Stimulated activated CD4-positive, alpha-beta T cell treated with anti-CD3 and anti-CD28 coated beads, TNF-alpha, amount 100 ng/mL, for 1 hour (primary cell): ENCODE data around the gene C14orf93.

Experiments
- DNase-seq, 3 donors: peaks; one replicate each; pipeline ENCODE4 v3.0.0-alpha.2; 2020; ENCODE audit warnings: low read depth in 3 of 3, low spot score in 1 of 3

Gene C14orf93

DNA sequence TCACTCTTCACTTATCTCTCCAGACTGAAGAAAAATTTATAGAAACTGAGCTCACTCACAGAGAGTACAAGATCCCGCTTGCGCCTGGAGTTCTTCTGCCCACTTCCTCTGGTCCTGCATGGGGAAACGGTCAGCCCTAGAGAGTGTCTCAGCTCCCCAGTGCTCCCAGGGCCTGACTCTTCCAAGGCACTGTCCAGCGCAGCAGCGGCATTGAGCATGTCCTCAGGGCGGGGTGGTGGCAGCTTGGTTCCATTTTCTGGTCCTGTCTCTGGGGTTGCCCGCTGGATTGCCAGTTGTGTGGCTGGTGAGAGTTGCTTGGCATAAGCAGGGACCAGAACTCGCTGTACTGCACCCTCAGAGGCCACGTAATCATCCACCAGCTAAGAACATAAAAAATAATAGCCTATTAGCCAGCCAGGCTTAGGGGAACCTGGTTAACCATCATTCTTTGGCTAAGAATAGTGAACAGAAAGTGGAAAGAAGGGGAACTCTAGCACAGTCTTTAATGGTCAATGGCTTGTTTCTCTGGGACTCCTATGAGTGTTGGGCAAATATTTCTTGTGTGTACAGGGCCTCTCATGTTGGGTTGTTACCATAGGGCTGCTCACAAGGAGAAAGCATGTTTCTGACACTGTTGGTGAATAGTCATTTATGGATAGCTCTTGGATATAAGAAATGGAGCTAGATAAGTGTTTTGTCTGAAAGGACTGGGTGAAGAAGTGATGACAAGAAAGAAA, 13.9 kb downstream of the C14orf93 start:
- no peak for DNase-seq

DNA sequence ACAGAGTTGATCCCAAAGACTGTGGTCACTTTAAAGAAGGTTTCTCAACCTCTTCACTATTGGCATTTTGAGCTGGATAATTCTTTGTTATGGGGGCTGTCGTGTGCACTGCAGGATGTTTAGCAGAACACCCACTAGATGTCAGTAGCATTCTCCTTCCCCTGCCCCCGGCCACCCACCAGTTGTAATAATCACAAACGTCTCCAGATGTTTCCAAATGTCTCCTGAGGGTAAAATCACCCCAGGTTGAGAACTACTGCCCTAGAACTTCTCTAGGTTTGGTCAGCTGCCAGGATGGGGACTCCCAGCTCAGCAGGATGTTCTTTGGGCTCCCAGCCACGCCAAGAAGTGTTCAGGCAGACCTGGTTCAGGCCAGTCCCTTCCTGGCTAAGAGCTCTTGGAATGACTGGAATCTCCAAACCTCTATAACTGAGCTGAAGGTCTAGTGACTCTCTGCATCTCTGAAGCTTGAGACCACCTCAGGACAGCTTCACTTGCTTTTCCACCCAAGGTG, 15.1 kb downstream of the C14orf93 start:
- no peak for DNase-seq

DNA sequence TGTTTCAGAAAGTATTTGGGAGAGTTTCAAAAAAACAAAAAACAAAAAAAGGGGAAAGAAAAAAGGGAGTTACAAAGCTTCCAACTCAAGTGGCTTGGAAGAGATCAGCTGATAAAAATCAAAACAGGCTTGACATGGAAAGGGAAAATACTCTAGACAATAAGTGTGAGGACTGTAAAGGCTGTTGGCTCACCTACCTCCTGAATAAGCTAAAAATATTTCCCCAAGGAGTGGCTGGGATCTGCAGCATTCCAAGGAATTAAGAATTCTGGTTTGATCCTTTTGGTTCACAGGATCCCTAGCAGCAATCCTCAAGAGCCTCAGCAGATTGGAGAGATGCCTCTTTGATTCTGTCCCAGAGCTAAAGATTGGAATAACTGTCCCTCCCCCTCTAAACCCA, 16.4 kb downstream of the C14orf93 start:
- no peak for DNase-seq

DNA sequence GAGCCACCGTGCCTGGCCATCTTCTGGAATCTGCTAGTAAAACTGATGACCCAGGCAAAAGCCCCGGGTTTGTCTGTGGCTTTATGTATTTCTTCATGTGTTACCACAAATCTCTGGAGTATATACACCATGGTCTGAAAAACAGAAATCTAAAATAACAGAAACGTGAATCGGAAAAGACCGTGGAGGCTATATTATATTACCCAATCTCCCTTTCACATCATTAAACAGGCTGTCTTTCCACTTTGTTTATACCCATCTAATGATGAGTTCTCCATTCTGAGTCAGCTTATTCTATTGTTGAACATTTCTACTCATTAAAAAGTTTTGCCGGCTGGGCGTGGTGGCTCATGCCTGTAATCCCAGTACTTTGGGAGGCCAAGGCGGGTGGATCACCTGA, 18.1 kb downstream of the C14orf93 start:
- no peak for DNase-seq

DNA sequence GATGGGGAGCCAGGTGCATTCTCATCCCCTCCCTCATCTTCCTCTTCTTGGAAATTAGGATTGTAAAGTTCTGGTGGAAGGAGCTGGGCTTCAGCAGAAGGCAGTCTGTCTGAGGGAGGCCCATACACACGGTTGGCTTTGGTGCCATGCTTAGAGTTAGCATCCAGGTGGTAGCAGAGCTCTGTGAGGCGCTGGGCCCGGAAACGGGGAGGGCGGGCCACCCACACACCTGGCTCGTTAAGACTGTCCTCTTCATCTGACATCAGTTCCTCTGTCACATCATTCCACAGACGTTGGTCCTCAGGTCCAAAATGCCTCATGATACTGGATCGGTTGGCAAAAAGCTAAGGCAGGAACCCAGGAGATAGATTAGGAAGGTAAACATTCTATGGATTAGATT, 22.7 kb downstream of the C14orf93 start:
- no peak for DNase-seq

DNA sequence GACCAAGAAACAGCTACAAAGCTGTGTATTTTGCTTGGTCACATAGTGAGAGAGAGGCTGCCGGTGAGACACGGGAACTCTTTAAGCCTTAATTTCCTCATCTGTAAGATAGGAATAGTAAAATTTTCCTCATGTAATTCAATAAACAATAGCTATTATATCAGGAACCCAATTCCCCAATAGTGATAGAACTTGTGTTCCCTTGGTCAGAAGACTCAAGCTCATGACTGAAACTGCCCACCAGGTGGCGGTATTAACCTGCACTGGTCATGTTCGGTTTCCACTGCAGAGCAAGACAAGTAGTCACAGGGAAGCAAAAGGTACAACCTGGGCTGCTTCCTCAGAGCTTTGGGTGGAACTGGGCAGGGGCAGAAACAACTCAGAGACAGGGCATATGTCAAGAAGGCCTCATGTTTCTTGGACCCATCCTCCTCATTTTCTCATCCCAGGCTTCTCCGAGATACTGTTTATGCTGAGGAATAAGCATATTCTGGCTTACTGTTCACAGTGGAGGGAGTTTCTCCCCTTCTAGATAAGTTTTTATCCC, 23.4 kb downstream of the C14orf93 start:
- DNase-seq: peak; percentile 74 to 79 (median 78)

DNA sequence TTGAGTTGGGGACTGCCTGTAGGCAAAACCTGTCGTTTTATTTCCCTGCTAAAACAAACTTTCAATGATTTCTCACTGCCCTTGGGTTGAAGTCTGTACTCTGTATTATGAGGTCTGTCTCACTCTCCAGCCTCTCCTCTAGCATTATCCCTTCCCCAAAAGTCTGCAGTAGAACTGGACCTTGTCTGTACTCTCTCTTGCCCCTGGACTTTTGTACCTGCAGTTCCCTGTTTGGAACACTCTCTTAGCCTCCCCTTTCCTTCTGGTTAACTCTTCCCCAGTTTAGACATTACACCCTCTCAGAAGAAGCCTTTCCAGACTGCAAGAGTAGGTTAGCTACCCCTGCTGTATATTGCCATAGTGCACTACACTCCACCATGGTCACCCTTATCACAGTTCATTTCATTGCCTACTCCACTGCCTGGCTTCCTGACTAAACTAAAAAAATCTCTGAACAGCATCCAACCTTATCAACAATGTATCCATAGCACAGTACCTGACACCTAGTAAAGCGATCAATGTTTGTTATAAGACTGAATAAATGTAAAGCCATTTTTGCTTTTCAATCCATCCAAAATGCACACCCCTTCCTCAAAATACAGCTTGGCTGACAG, 23.9 kb downstream of the C14orf93 start:
- DNase-seq: no peak

DNA sequence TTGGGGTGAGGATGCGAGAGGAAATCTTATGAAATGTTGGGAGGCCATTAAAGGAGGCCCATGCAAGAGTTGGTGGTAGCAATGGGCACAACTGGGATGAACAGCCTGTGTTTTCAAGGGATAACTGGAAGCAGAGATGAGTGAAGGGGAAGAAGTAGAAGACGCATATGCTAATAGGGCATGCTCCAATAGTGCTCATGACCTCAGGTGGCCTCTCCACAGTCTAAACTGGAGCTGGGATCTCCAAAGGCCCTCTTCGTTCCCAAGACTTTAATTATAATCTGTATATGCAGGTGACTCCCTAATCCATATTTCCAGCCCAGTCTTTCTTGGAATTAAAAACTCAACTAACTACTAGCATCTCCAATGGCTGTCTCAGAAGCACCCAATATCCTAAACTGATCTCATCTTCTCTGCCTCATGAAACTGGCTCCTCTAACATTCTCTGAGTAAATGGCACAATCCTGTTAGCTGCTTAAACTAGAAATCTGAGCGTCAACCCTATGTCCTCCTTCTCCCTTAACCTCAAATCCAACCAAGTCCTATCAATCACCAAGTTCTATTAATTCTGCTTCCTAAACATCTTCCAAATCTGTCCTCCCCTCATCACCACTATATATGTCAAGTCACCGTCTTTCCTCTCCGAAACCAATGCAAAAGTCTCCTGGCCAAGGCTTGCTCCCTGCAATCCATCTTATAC, 24.8 kb downstream of the C14orf93 start:
- DNase-seq: no peak

DNA sequence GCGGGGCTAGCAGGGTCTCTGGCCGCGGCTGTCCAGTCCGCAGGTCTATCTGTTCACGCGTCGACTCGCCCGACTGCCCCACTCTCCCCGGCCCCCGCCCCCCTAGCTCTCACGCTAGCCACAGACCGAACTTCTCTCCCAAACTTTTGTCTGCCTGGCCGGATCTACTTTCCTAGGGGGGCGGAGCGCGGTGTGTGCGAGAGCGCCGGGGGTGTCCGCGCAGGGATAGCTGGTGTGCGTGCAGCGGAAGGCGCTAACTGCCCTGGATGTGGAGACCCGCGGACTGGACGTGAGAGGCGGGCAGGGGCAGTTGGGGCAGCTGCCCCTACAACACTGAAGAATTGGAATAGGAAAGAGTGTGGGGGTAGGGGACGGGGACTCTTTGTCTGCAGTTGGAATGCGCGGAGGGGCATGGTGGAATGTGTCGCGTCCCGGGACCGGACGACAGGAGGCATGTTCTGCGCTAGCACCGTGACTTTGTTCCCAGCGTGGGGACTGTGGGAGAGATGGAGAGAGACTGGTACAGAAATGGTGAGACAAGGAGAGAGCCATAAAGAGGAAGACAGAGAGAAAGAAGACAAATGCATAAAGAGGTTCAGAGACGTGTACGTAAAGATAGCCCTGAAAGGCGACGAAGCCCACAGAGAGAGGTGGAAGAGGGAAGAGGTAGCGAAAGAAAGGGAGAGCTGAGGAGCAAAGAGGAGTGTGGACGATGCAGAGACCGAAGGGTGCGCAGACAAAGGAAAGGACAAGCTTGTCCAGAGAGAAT, 27.3 kb downstream of the C14orf93 start, which contains the start of gene AJUBA:
AJUBA (minus strand) TSS at position 75 of the 769 bp plus-strand sequence. CDS start 285 bp downstream, outside the sequence.
- DNase-seq: peak; percentile 40 to 65 (median 46)

DNA sequence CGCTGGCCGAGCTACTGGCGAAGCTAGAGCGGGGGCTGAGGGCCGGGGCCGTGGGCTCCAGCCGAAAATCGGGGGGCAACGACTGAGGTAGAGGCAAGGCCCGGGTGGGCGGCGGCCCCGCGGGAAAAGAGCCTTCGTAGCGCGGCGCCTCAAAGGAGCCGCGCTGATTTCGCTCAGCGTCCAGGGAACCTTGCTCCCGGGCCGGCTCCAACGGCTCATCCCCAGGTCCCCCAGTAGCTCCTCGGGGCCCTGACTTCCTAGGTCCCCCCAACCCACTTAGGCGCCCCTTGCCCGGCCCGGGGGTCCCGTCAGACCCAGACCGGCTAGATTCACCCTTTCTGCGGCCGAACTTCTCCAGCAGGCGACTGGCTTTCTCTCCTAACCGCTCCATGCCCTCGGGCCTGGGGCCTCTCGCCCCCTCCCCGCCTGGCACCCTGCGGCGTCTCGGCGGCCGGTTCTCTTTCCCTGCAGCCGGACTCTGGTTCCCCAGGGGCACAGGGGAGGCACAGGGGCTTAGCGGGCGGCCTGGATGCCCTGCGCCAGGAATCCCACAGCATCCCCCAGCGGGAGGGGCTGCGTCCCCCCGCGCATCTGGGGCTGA, 28.0 kb downstream of the C14orf93 start:
- peak in 1 of 3 donors; percentile 14 for DNase-seq

DNA sequence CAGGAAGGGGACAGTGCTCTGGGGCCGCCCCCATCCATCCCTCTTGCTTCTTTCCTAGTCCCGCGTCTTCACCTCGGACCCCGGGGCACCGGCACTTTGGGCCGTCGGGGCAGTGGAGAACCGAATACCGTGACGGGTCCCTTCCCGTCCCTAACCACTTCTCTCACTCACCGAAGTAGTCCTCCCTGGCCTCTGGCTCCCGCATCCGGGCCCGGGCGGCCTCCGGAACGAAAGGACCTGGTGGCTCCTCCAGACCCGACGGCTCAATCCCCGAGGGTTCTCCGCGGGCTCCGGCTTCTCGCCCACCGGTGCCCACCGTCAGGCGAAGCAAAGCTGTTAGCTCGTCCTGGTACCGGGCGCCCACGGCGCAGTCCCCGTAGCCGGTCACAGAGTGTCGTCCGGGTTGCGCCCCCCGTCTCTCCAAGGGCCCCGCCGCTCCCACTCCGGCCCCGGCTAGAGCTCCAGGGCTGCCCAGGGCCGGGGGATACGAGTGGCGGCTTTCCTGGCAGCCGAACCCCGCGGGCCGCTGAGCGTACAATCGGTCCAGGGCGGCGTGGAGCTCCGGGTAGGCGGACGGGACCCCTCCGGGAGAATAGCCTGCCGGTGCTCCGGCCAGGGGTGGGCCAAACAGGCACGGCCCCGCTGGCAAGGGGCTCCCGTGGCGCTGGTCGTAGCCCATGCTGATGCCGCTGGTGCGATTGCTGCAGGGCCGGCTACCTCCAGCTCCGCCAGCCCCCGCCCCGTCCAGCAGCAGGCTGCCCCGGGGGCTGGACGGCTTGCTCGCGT, 28.7 kb downstream of the C14orf93 start:
- peak in 1 of 3 donors; percentile 16 for DNase-seq

DNA sequence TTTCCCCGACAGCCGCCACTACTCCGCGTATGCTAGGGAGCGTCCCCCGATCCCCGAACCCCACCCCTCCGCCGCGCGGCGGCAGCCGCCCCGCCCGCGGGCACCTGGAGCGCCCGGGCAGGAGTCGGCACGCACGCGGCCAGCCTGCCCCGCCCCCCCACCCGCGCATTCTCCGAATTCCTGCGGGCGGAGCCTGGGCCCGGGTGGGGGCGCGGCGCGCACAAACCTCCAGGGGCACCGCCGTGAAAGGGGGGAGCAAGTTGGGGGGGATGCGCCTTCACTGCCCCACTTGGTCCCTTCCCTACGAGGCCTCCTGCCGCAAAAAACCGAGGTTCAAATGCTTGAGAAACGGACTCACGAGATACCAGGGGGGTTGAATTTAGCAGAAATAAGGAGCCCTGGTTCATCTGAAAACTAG, 29.3 kb downstream of the C14orf93 start:
- DNase-seq: peak in 1 of 3 donors; percentile 42

DNA sequence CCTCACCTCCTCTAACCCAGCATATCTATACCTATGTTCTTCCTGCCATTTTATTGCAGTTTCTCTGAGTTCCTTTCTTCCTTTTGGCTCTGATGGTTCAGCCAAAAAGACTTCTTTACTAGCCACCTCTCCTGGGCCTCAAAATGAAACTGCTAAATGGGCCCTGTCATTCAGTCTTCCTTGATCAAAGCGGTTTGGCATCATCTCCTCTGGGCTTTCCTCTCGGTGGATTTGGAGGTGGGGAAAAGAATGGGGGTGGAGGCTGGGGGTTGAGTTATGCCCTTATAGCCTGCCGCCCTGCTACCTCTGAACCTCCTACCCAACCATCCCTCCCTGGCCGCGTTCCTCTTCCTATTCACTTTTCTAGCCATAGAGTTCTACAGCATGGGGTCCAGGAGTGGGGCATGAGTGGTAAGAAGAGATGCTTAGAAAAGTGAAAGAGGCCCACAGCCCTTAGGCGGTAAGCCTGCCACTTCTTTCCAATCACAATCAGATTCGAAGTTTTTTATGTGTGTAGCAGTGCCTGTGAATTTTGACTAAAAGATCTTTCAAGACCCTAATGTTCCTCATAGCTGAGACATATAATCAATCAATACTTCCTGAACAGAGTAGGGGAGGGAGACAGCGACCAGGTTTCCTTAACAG, 30.1 kb downstream of the C14orf93 start:
- DNase-seq: no peak

DNA sequence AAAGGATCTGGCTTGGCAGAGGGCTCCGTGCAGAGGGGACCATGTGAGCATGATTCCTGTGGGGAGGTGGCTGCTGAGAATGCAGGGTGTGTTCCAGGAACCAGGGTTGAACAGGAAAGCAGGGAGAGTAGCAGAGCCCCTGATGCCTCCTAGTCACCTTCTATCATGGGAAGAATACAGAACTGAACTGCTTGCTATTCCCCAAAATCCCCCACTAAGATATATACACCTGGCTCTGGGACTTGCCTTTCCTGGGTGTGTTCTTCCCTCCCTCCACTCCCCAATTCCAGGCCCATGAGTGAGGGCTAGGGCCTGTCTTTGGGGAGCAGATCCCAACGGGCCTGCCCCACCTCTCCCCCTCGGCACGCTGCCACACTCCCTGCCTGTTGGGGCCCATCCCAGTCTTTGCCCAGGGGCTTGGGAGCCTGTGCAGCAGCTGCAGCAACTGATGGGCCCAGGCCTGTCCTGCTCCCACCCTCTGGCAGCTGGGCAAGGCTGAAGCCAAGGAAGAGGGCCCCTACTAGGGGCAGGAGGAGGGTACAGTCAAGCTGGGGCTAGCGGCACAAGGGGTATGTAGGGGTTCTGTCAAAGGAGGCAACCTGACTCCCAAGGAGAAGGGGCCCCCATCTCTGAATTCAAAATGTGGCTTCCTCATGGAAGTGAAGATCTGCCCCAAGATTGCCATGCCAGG, 30.8 kb downstream of the C14orf93 start:
- DNase-seq: no peak

DNA sequence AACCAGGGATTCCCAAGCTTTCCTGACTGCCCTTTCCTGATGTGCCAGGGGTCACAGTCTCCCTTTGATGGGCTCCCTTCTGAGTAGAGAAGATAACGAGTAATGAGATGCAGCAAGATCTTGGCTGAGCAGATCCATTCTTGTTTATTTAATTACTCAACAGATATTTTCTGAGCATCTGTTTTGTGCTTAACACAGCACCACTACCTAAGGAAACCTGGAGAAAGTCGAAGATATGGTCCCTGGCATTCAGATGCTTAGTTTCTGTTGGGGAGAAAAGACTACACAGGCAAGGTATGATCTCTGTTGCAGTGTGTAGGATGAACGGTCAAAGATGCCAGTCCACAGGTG, 31.5 kb downstream of the C14orf93 start:
- DNase-seq: no peak

DNA sequence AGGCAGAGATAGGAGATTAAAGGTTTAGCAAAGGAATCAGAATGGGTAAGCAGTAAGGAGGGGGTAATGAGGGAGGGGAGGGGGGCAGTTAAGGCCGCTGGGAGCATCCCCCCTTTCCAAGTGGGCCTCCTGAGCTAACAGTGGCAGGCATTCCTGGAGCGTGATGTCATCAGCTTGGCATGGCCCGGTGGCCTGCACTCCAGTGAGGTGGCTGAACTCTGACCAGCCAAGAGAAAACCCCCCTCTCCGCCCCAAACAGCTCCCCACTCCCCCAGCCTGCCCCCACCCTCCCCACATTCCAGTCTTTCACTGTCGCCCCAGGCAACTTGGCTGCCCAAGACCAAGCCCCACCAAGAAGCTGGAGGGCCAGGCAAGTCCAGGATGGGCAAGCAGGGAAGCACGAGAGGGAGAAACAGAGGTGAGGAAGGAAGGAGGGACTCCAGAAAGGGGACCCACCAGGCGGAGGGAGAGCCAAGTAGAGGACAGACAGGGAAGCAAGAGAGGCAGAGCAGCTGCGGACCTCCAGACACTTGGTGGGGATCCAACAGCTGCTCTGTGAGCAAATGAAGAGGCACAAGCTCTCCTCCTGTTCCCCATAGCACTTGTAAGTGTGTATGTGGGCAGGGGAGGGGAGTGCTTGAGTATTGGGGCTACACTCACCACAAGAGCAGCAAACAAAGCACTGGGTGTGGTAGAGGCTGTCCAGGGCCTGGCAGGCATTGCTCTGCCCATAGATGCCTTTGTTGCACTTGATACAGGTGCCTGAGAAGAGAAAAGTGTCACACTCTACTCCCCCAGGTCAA, 32.1 kb downstream of the C14orf93 start:
- DNase-seq: no peak

DNA sequence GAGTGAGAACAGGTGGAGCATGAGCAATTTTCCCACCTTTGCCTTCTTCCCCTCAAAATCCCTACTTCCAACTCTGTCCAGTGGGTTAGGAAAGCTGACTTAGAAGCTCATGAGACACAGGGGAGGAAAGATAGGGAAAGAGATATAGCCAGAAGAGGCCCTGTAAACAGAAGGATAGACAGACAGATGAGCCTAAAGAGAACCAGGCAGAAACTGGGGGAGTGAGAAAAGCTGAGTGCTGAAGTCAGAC, 32.6 kb downstream of the C14orf93 start:
- DNase-seq: no peak
